Mucosa of descending colon (tissue), 3 donors: ENCODE data around the gene SCD. TPM values are rescaled to one million over a fixed set of nuclear protein-coding genes. Genes with fewer than 3 reads are reported as not detected.

Source experiments
- ATAC-seq: fragments of 200-7000 bp; cut with Tn5 transposase; one replicate; pipeline ENCODE4 v1.9.1; 2020; ENCODE audit warnings: mild to moderate bottlenecking, moderate library complexity
- DNase-seq, 3 donors: peaks; one replicate each; pipeline ENCODE4 v3.0.0-alpha.2; 2020
- H3K36me3 ChIP-seq: fragments of 200-600 bp; one replicate; pipeline ENCODE4 v1.8.0; 2021; ENCODE audit warnings: low read depth, mild to moderate bottlenecking
- H3K4me1 ChIP-seq: fragments of 200-600 bp; one replicate; pipeline ENCODE4 v1.8.0; 2021; ENCODE audit warnings: low read depth, mild to moderate bottlenecking
- H3K4me3 ChIP-seq: fragments of 200-600 bp; one replicate; pipeline ENCODE4 v1.8.0; 2021; ENCODE audit warnings: mild to moderate bottlenecking
- H3K9me3 ChIP-seq: fragments of 200-600 bp; one replicate; pipeline ENCODE4 v1.8.0; 2021; ENCODE audit warnings: mild to moderate bottlenecking
- CTCF ChIP-seq: fragments of 200-600 bp; IDR thresholded peaks from one replicate; pipeline ENCODE4 v1.8.0; 2022; ENCODE audit warnings: antibody characterized with exemption, mild to moderate bottlenecking
- intact Hi-C, 2 donors: fragments of 100-400 bp; cut with DNase I in 1 of 2; cut with micrococcal nuclease in 1 of 2; formaldehyde crosslinking; loops; one replicate each; pipeline versions ENCODE4 v1.11.0 to v1.11.1; 2022; cut with DNase I, micrococcal nuclease
- total RNA-seq, 3 donors: library from RNA; stranded (reverse); fragmentation: NEBNext Ultra II Directional in 2 of 3; extraction: Animal tissue kit (Norgen Biotek cat#: 25700) in 2 of 3; gene quantifications; one replicate each; pipeline versions ENCODE4 v1.2.1 to v1.2.4, GENCODE V29; 2021 to 2023
- donor health status: DM: no; HTN: no; CAD: no; lungs with moderate emphysema.
- donor health status: DM: no; HTN: no; CAD: no.
- donor health status: DM: no; HTN: yes; CAD: no.

The SCD gene
- total RNA-seq, 3 donors from 2014 or later, result 40.7 to 108 (median 83.5) TPM

DNA sequence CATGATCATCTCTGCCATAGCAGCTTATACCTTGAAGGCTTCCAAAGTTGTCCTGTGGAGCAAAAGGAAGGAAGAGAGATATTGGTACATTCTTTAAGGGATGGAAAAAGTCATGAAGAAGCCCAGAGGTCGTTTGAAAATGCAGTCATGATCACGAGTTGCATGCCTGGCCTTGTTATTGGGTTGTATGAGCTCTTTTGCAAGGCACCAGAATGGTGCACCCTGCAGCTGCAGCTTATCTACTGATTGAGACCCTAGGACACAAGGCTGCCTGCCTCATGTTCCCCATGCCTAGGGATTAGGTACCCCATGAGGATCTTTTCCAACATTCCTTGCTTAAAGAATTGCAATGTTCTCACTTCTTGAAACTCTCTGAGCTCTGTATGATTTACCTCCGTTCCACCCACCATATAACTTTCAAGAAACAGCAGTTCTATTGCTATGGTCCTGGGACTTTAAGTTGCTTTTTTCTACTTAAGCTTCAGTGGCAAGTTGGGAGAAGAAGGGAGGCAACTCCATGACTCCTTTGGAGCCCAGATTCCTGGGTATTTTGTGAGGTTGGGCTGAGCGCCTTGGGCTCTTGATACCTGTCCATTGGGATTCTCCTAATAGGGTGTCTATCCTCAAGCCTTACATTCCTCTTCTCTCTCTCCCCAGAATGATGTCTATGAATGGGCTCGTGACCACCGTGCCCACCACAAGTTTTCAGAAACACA is 6.9 kb downstream of the SCD start:
- DNase-seq, result no peak
- intact Hi-C loops, result no loop called here
- Histone ChIP-seq H3K4me3 (no peak overlapping the region), H3K4me1 (peaks cover under 1% of the 10 kb centered on the region), H3K9me3 (no peaks in the 10 kb centered on the region), H3K36me3 (no peaks in the 10 kb centered on the region)
- no peak for TF ChIP-seq CTCF
- no peak for ATAC-seq

DNA sequence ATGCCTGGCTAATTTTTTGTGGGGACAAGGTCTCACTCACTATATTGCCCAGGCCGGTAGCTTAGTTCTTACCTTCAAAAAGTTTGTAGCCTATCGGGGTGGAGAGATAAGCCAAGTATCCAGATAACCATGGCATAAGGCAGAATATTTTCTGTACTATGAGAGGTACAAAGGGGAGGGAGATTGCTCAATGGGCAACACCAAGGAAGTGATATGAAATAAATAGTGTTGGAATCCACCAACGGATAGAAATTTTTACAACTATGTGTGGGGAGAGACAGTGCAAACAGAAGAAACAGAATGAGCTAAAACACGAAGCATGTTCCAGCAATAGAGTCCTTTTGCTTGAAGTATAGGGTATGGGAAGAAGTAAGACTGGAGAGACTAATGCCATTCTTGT is 8.1 kb downstream of the SCD start:
- DNase-seq (no peak), ATAC-seq (peak; percentile 36)
- intact Hi-C loops, result no loop called here
- peaks cover 5% of the 10 kb centered on the region for H3K4me1 ChIP-seq
- TF ChIP-seq CTCF, result no peak
- no peaks in the 10 kb centered on the region for H3K9me3 ChIP-seq
- no peak overlapping the region for H3K4me3 ChIP-seq
- H3K36me3 ChIP-seq, result no peaks in the 10 kb centered on the region

DNA sequence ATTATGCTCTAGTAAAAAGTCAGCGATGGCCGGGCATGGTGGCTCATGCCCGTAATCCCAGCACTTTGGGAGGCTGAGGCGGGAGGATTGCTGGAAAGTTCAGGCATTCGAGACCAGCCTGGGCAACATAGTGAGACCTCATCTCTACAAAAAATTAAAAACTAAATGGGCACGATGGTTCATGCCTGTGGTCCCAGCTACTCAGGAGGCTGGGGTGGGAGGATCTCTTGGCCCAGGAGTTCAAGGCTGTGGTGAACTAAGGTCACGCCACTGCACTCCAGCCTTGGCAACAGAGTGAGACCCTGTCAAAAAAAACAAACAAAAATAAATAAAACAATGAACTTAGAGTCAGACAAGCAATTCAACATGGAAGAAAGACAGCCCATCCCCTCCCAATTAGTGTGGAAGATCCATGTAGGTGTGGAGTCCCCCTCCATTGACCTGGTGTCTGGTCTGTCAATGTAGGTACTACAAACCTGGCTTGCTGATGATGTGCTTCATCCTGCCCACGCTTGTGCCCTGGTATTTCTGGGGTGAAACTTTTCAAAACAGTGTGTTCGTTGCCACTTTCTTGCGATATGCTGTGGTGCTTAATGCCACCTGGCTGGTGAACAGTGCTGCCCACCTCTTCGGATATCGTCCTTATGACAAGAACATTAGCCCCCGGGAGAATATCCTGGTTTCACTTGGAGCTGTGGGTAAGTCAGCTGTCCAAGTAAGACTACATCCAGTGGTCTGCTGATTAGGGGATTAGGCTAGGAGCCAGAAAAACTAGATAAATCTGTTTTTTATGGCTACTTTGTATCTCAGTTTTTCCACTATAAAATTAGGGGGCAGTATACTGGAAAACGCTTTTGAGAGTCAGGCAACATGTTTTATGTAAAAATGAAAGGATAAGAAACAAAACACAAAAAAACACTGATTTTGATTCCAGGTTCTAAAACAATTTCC is 9.3 kb downstream of the SCD start:
- H3K4me3 ChIP-seq, result no peak overlapping the region
- H3K4me1 ChIP-seq, result peaks cover 5% of the 10 kb centered on the region
- H3K36me3 ChIP-seq, result no peaks in the 10 kb centered on the region
- TF ChIP-seq CTCF, result no peak
- H3K9me3 ChIP-seq, result no peaks in the 10 kb centered on the region
- intact Hi-C loops, result no loop called here
- no peak for DNase-seq
- ATAC-seq, result no peak

DNA sequence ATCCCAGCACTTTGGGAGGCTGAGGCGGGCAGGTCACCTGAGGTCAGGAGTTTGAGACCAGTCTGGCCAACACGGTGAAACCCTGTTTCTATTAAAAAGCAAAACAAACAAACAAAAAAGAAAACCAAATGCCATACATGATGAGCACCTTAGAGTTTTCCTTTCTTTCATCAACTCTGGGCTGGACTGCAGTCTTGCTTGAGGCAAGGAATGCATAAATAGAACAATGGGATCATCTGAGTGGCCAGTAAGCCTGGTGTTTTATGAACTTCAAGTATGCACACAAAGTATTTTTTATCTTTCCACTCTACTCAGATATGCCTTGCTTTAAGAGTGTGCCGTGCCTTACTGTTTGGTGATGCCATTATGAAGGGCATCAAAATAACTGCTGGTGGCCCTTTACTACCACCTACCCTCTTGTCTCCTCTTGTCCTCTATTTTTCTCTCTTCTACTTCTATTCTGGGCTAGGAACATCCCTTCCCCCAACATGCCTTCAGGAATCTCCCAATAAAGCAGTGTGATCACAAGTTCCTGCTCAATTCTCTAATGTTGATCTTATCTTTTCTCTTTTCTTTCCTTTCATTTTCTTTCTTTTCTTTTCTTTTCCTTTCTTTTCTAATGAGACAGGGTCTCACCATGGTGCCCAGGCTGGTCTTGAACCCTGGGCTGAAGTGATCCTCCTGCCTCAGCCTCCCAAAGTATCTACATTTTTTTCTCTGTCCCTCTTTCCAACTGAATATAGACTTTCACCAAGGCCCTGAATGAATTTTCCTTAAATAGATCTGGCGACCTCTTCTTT is 10.2 kb downstream of the SCD start:
- DNase-seq, result no peak
- no peak for ATAC-seq
- no peaks in the 10 kb centered on the region for H3K9me3 ChIP-seq
- H3K36me3 ChIP-seq, result no peaks in the 10 kb centered on the region
- no peak for TF ChIP-seq CTCF
- H3K4me3 ChIP-seq, result no peak overlapping the region
- intact Hi-C loops, result no loop called here
- H3K4me1 ChIP-seq, result peaks cover 5% of the 10 kb centered on the region

- peaks cover 5% of the 10 kb centered on the region for H3K4me1 ChIP-seq
- no peaks in the 10 kb centered on the region for H3K9me3 ChIP-seq
- DNase-seq (no peak), ATAC-seq (no peak)
- no peak for TF ChIP-seq CTCF
- no peaks in the 10 kb centered on the region for H3K36me3 ChIP-seq
- H3K4me3 ChIP-seq, result no peak overlapping the region
- intact Hi-C loops, result no loop called here
Observed at GRCh38 chr10:100359030-100359432, 12.0 kb downstream of the SCD start.
